ENCODE results near the gene TMPRSS11D. TPM values are rescaled to one million over a fixed set of nuclear protein-coding genes. Genes with fewer than 3 reads are reported as not detected.

Gene TMPRSS11D
- total RNA-seq, 4 donors from 2014 or later: 3.4 TPM; not detected in 3

- H3K9me3 ChIP-seq: no peaks in the 10 kb centered on the region
- in situ Hi-C loops (cut with MboI; ENCODE audit: low pct_ligation_motif_present in 1 of 4, low pct_unique_long_range_greater_than_20kb in 1 of 4, low sequenced_read_pairs in 3 of 4) (no loop called here), intact Hi-C loops (cut with DNase I; ENCODE audit: low total_unique reads) (no loop called here)
- H3K27me3 ChIP-seq: no peaks in the 10 kb centered on the region
- DNase-seq: no peak
- no peaks in the 10 kb centered on the region for H3K36me3 ChIP-seq
- no peak overlapping the region for H3K27ac ChIP-seq
- no peaks in the 10 kb centered on the region for H3K4me1 ChIP-seq
- no peak overlapping the region for H3K4me3 ChIP-seq
- no peak for TF ChIP-seq POLR2AphosphoS5 (IDR thresholded peaks at IDR 0.05)
- no peak for TF ChIP-seq POLR2A (IDR thresholded peaks at IDR 0.05)
- no peak for TF ChIP-seq CTCF (IDR thresholded peaks at IDR 0.05)
- TF ChIP-seq EP300 (IDR thresholded peaks at IDR 0.05; ENCODE audit: low read depth): no peak
Measured at GRCh38 chr4:67897686-67898085, 13.9 kb upstream of the TMPRSS11D start.

GRCh38 chr4:67896421-67897065 lies 12.7 kb upstream of the TMPRSS11D start:
- WGBS, 2 donors (ENCODE audit: low coverage in 1 of 2): 95% methylated on average over 23 of the region's 26 CpGs; no CpG with 5 or more reads in 1 of the 2 donors
- no peak for DNase-seq
- intact Hi-C loops (cut with DNase I; ENCODE audit: low total_unique reads): no loop called here

GRCh38 chr4:67894659-67895058 lies 10.9 kb upstream of the TMPRSS11D start:
- WGBS, 2 donors (ENCODE audit: low coverage in 1 of 2): 50 to 74% methylated on average over 1 of the region's 1 CpG
- no peak for TF ChIP-seq POLR2AphosphoS5 (IDR thresholded peaks at IDR 0.05)
- no peak for TF ChIP-seq POLR2A (IDR thresholded peaks at IDR 0.05)
- TF ChIP-seq CTCF (IDR thresholded peaks at IDR 0.05): no peak
- TF ChIP-seq EP300 (IDR thresholded peaks at IDR 0.05; ENCODE audit: low read depth): no peak
- in situ Hi-C loops (cut with MboI; ENCODE audit: low pct_ligation_motif_present in 1 of 4, low pct_unique_long_range_greater_than_20kb in 1 of 4, low sequenced_read_pairs in 3 of 4): no loop called here
- intact Hi-C loops (cut with DNase I; ENCODE audit: low total_unique reads): no loop called here
- Histone ChIP-seq H3K4me3 (no peak overlapping the region), H3K36me3 (no peaks in the 10 kb centered on the region), H3K9me3 (no peaks in the 10 kb centered on the region), H3K27me3 (no peaks in the 10 kb centered on the region), H3K4me1 (no peaks in the 10 kb centered on the region), H3K27ac (no peak overlapping the region)
- DNase-seq: no peak

More at GRCh38 chr4:67896421-67897065, 12.7 kb upstream of the TMPRSS11D start:
- in situ Hi-C loops (cut with MboI; ENCODE audit: low pct_ligation_motif_present in 1 of 4, low pct_unique_long_range_greater_than_20kb in 1 of 4, low sequenced_read_pairs in 3 of 4): no loop called here
- no peaks in the 10 kb centered on the region for H3K4me1 ChIP-seq
- H3K27me3 ChIP-seq: no peaks in the 10 kb centered on the region
- H3K4me3 ChIP-seq: no peak overlapping the region
- H3K27ac ChIP-seq: no peak overlapping the region
- H3K36me3 ChIP-seq: no peaks in the 10 kb centered on the region
- no peaks in the 10 kb centered on the region for H3K9me3 ChIP-seq
- no peak for TF ChIP-seq EP300 (IDR thresholded peaks at IDR 0.05; ENCODE audit: low read depth)
- TF ChIP-seq POLR2AphosphoS5 (IDR thresholded peaks at IDR 0.05): no peak
- TF ChIP-seq POLR2A (IDR thresholded peaks at IDR 0.05): no peak
- TF ChIP-seq CTCF (IDR thresholded peaks at IDR 0.05): no peak

GRCh38 chr4:67892905-67893304 lies 9.1 kb upstream of the TMPRSS11D start:
- intact Hi-C loops (cut with DNase I; ENCODE audit: low total_unique reads): no loop called here
- no peak for DNase-seq
- H3K4me3 ChIP-seq: no peak overlapping the region
- H3K4me1 ChIP-seq: no peaks in the 10 kb centered on the region
- no peaks in the 10 kb centered on the region for H3K36me3 ChIP-seq
- WGBS, 2 donors (ENCODE audit: low coverage in 1 of 2): 75 to 80% methylated on average over 1 to 3 of the region's 3 CpGs
- H3K27ac ChIP-seq: no peak overlapping the region
- no peaks in the 10 kb centered on the region for H3K27me3 ChIP-seq
- in situ Hi-C loops (cut with MboI; ENCODE audit: low pct_ligation_motif_present in 1 of 4, low pct_unique_long_range_greater_than_20kb in 1 of 4, low sequenced_read_pairs in 3 of 4): no loop called here
- no peak for TF ChIP-seq POLR2AphosphoS5 (IDR thresholded peaks at IDR 0.05)
- TF ChIP-seq POLR2A (IDR thresholded peaks at IDR 0.05): no peak
- no peak for TF ChIP-seq EP300 (IDR thresholded peaks at IDR 0.05; ENCODE audit: low read depth)
- no peak for TF ChIP-seq CTCF (IDR thresholded peaks at IDR 0.05)
- H3K9me3 ChIP-seq: no peaks in the 10 kb centered on the region

Measured in transverse colon (tissue), 4 donors.